Naive thymus-derived CD4-positive, alpha-beta T cell (primary cell): Measurements from ENCODE around the gene ZBTB32. TPM values are rescaled to one million over a fixed set of nuclear protein-coding genes. Genes with fewer than 3 reads are reported as not detected.
"Not testable (repeated sequence)": the region's sequence is repeated elsewhere in the genome, so short reads cannot be mapped to it uniquely, and the experiment has no call there.

Source experiments
- ATAC-seq: fragments of 150-1000 bp; cut with Tn5 transposase; 2 replicates; pipeline ENCODE4 v1.10.0; 2021; ENCODE audit warnings: mild to moderate bottlenecking, moderate library complexity
- CTCF ChIA-PET: fragments of 350-600 bp; sonication (Branson Sonifier 250); formaldehyde crosslinking; loops from one replicate; lab custom pipeline; 2021; ENCODE audit warnings: antibody characterized with exemption; lab: Charles Lee
- POLR2A ChIA-PET: fragments of 350-600 bp; sonication (Branson Sonifier 250); formaldehyde crosslinking; loops from one replicate; lab custom pipeline; 2021; ENCODE audit warnings: antibody characterized with exemption, inconsistent platforms; lab: Charles Lee
- DNase-seq, 9 donors: peaks; one replicate each; pipeline versions ENCODE4 v3.0.0 to v3.0.0-alpha.2; 2020 to 2022; ENCODE audit warnings: mixed read lengths in 1 of 9
- H3K27ac ChIP-seq: one replicate; pipeline ENCODE4 v1.7.0; 2013; ENCODE audit warnings: mild to moderate bottlenecking, low read depth, low read length, moderate library complexity
- H3K27me3 ChIP-seq, 2 donors: one replicate each; pipeline ENCODE4 v1.7.0; 2013; ENCODE audit warnings: low read length in 2 of 2, mild to moderate bottlenecking in 2 of 2, moderate library complexity in 2 of 2; ENCODE audit not compliant: control insufficient read depth in 2 of 2, insufficient read depth in 2 of 2
- H3K36me3 ChIP-seq, 3 experiments: 1 replicate in 2 of 3; 2 replicates in 1 of 3; pipeline ENCODE4 v1.7.0; 2013; ENCODE audit warnings: low read length in 3 of 3, mild to moderate bottlenecking in 3 of 3, moderate library complexity in 1 of 3; ENCODE audit not compliant: insufficient read depth in 3 of 3, control insufficient read depth in 2 of 3
- H3K4me1 ChIP-seq, 2 donors: one replicate each; pipeline ENCODE4 v1.7.0; 2013; ENCODE audit warnings: low read length in 2 of 2, mild to moderate bottlenecking in 2 of 2, moderate library complexity in 1 of 2; ENCODE audit not compliant: control insufficient read depth in 2 of 2, insufficient read depth in 2 of 2
- H3K4me3 ChIP-seq: 2 replicates; pipeline ENCODE4 v1.7.0; 2013; ENCODE audit warnings: mild to moderate bottlenecking, low read length
- H3K9me3 ChIP-seq, 3 experiments: 1 replicate in 2 of 3; 2 replicates in 1 of 3; pipeline ENCODE4 v1.7.0; 2013; ENCODE audit warnings: low read length in 3 of 3; ENCODE audit not compliant: control insufficient read depth in 2 of 3
- H3K27ac Mint-ChIP-seq, 9 donors: one replicate each; pipeline ENCODE4 v1.8.0; 2020 to 2022; ENCODE audit warnings: mixed read lengths in 9 of 9, mild to moderate bottlenecking in 8 of 9, moderate library complexity in 5 of 9, inconsistent platforms in 2 of 9
- H3K27me3 Mint-ChIP-seq, 5 donors: one replicate each; pipeline ENCODE4 v1.8.0; 2021 to 2022; ENCODE audit warnings: mixed read lengths in 5 of 5, mild to moderate bottlenecking in 1 of 5
- H3K36me3 Mint-ChIP-seq, 5 donors: one replicate each; pipeline ENCODE4 v1.8.0; 2020 to 2022; ENCODE audit warnings: mixed read lengths in 5 of 5, mild to moderate bottlenecking in 3 of 5, inconsistent platforms in 1 of 5
- H3K4me1 Mint-ChIP-seq, 7 donors: one replicate each; pipeline ENCODE4 v1.8.0; 2020 to 2022; ENCODE audit warnings: mixed read lengths in 7 of 7, mild to moderate bottlenecking in 3 of 7, inconsistent platforms in 1 of 7
- H3K4me3 Mint-ChIP-seq, 10 donors: one replicate each; pipeline ENCODE4 v1.8.0; 2020 to 2022; ENCODE audit warnings: mild to moderate bottlenecking in 10 of 10, mixed read lengths in 10 of 10, moderate library complexity in 6 of 10, inconsistent platforms in 2 of 10
- H3K9me3 Mint-ChIP-seq, 11 donors: one replicate each; pipeline ENCODE4 v1.8.0; 2020 to 2022; ENCODE audit warnings: mixed read lengths in 11 of 11, mild to moderate bottlenecking in 4 of 11, inconsistent platforms in 1 of 11, moderate library complexity in 1 of 11
- intact Hi-C, 2 donors: fragments of 100-400 bp; cut with micrococcal nuclease; formaldehyde crosslinking; loops; one replicate each; pipeline ENCODE4 v1.15.1; 2023
- polyA plus RNA-seq, 2 donors: library from polyadenylated mRNA; unstranded; fragments of 300-500 nt; fragmentation: Illumina TruSeq; gene quantifications; one replicate each; pipeline ENCODE4 v1.2.3, GENCODE V29; 2021
- total RNA-seq, 6 experiments: library from RNA in 5 of 6; stranded (reverse) in 5 of 6; gene quantifications; 1 replicate in 5 of 6; 2 replicates in 1 of 6; pipeline ENCODE4 v1.2.3 and lab custom pipeline; 2021 to 2026

Gene ZBTB32
- total RNA-seq: 10 to 100 TPM in 1 of 5 experiments, 1 to 10 TPM in 1, under 1 TPM in 2, not detected in 1; 0.35 to 41.6 (median 1.0) TPM
- polyA plus RNA-seq: not detected
- total RNA-seq (lab: John Stamatoyannopoulos, UW): 1.2 reads per million

GRCh38 chr19:35704218-35704617 lies at the start of gene ZBTB32:
ZBTB32 (plus strand) TSS chr19:35704558; CDS start chr19:35714627, 10,069 bp downstream.
- H3K36me3 Mint-ChIP-seq: peaks cover 0 to 2% (median 0%) of the 10 kb centered on the region in 5 donors
- no peak within 1 kb of the TSS for H3K27ac Mint-ChIP-seq
- peaks cover 0 to 4% (median 0%) of the 10 kb centered on the region in 5 donors for H3K27me3 Mint-ChIP-seq
- ChIA-PET CTCF (interaction anchor here (1.2 kb wide), 1 partner anchor 10 kb away, joined by 4 read pairs; no protein-coding TSS in a partner anchor), POLR2A (interaction anchor here (1.5 kb wide), 1 partner anchor 36 kb away, joined by 3 read pairs; no protein-coding TSS in a partner anchor)
- intact Hi-C loops: loop anchor here in 1 of 2 donors (5.0 kb wide), 2 partner anchors 57 to 348 kb away; partner anchors contain the start of genes COX6B1, THAP8 and WDR62
- H3K9me3 Mint-ChIP-seq: peaks cover 0 to 3% (median 0%) of the 10 kb centered on the region in 11 donors
- Histone ChIP-seq H3K27me3 (no peaks in the 10 kb centered on the region), H3K27ac (no peak within 1 kb of the TSS), H3K36me3 (no peaks in the 10 kb centered on the region), H3K4me1 (no peaks in the 10 kb centered on the region), H3K9me3 (no peaks in the 10 kb centered on the region), H3K4me3 (no peak within 1 kb of the TSS)
- peak within 1 kb of the TSS in 3 of 10 donors; percentile 26 to 59 (median 41) for H3K4me3 Mint-ChIP-seq
- ATAC-seq (no peak), DNase-seq (no peak)
- H3K4me1 Mint-ChIP-seq: peaks cover 5 to 14% (median 6%) of the 10 kb centered on the region in 7 donors

- H3K36me3 Mint-ChIP-seq: peaks cover 5 to 42% (median 24%) of the 10 kb centered on the region in 5 donors
These were observed 49.5 kb upstream of the ZBTB32 start for GRCh38 chr19:35654828-35655227.

DNA sequence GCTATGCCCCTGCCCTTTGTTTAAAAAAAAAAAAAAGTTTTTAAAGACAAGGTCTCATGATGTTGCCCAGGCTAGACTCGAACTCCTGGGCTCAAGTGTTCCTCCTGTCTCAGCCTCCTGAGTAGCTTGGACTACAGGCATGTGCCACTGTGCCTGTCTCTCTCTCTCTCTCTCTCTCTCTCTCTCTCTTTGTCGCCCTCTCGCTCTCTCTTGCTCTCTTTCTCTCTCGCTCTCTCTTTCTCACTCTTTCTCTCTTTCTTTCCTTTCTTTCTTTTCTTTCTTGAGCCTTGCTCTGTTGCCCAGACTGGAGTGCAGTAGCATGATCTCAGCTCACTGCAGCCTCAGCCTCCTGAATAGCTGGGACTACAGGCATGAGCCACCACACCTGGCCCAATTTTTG lies 48.8 kb upstream of the ZBTB32 start:
- no peaks in the 10 kb centered on the region for H3K9me3 ChIP-seq
- peak overlapping the region in 1 of 10 donors; percentile 32 for H3K4me3 Mint-ChIP-seq
- CTCF ChIA-PET: interaction anchor here (0.6 kb wide), 1 partner anchor 32 kb away, joined by 3 read pairs; no protein-coding TSS in a partner anchor
- H3K27ac Mint-ChIP-seq: peak overlapping the region in 2 of 9 donors; percentile 28 to 72
- H3K4me1 Mint-ChIP-seq: peaks cover 9 to 32% (median 16%) of the 10 kb centered on the region in 7 donors
- peaks cover 5 to 44% (median 26%) of the 10 kb centered on the region in 5 donors for H3K36me3 Mint-ChIP-seq
- H3K27ac ChIP-seq: no peak overlapping the region
- H3K27me3 ChIP-seq: no peaks in the 10 kb centered on the region
- intact Hi-C loops: no loop called here
- H3K36me3 ChIP-seq: peaks cover 0 to 66% (median 17%) of the 10 kb centered on the region in 3 experiments
- H3K4me1 ChIP-seq: peaks cover 0 to 4% of the 10 kb centered on the region in 2 donors
- H3K27me3 Mint-ChIP-seq: no peaks in the 10 kb centered on the region
- no peak overlapping the region for H3K4me3 ChIP-seq
- no peaks in the 10 kb centered on the region for H3K9me3 Mint-ChIP-seq
- DNase-seq (no peak), ATAC-seq (no peak)
- POLR2A ChIA-PET: interaction anchor here (0.7 to 3.1 kb wide), 2 partner anchors 12 to 482 kb away, joined by 12 to 18 read pairs; no protein-coding TSS in a partner anchor

More at GRCh38 chr19:35654828-35655227, 49.5 kb upstream of the ZBTB32 start:
- peaks cover 16 to 37% (median 20%) of the 10 kb centered on the region in 7 donors for H3K4me1 Mint-ChIP-seq
- POLR2A ChIA-PET: interaction anchor here (3.1 kb wide), 1 partner anchor 11 kb away, joined by 18 read pairs; no protein-coding TSS in a partner anchor
- H3K4me3 ChIP-seq, ATAC-seq, H3K27ac Mint-ChIP-seq, H3K4me3 Mint-ChIP-seq, H3K9me3 ChIP-seq, H3K9me3 Mint-ChIP-seq, CTCF ChIA-PET, H3K27me3 ChIP-seq, intact Hi-C loops, H3K27ac ChIP-seq, H3K27me3 Mint-ChIP-seq, DNase-seq, H3K4me1 ChIP-seq: not testable (repeated sequence)
- peaks cover 0 to 67% (median 17%) of the 10 kb centered on the region in 3 experiments for H3K36me3 ChIP-seq

- ChIA-PET POLR2A (interaction anchor here (0.7 kb wide), 1 partner anchor 27 kb away, joined by 3 read pairs; no protein-coding TSS in a partner anchor), CTCF (no interaction called here)
- Mint-ChIP-seq H3K27ac (no peak overlapping the region), H3K36me3 (peaks cover 5 to 37% (median 21%) of the 10 kb centered on the region in 5 donors), H3K4me1 (peaks cover 2 to 24% (median 11%) of the 10 kb centered on the region in 7 donors), H3K9me3 (no peaks in the 10 kb centered on the region), H3K27me3 (no peaks in the 10 kb centered on the region), H3K4me3 (no peak overlapping the region)
- Histone ChIP-seq H3K4me1 (no peaks in the 10 kb centered on the region), H3K36me3 (peaks cover 0 to 57% (median 17%) of the 10 kb centered on the region in 3 experiments), H3K9me3 (no peaks in the 10 kb centered on the region), H3K27me3 (no peaks in the 10 kb centered on the region), H3K27ac (no peak overlapping the region), H3K4me3 (no peak overlapping the region)
- DNase-seq: no peak
- ATAC-seq: no peak
- intact Hi-C loops: no loop called here
These were observed 47.7 kb upstream of the ZBTB32 start for GRCh38 chr19:35656700-35657099.

DNA sequence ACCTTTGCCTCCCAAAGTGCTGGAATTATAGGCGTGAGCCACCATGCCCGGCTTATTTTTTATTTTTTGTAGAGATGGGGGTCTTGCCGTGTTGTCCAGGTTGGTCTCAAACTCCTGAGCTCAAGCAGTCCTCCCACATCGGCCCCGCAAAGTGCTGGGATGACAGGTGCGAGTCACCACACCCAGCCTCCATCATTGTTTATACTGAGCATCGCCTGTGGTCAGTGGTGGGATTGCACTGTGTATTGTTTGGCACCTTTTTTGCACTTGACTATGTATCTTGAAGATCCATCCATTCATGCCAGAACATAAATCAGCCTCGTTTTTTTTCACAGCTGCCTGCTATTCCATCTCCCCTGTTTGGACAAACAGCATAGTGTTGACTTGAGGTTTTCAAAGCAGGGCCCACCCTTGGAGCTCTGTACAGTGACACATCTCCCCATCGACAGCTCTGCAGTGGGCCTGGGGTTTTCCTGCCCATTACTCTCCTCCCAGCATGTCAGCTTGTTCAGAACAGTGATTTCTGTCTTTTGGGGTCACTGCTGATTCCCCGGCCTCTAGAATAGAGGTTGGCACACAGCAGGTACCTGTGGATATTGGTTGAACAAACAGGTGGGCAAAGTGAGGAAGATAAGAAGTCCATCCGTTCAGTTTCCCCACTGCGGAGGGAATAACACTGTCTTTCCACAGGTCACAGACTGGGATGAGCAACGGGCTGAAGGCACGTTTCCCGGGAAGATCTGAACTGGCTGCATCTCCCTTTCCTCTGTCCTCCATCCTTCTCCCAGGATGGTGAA lies 46.3 kb upstream of the ZBTB32 start:
- H3K27ac Mint-ChIP-seq: peak overlapping the region in 3 of 9 donors; percentile 3 to 37 (median 28)
- no peak overlapping the region for H3K27ac ChIP-seq
- ATAC-seq (no peak), DNase-seq (no peak)
- peaks cover 0 to 51% (median 17%) of the 10 kb centered on the region in 3 experiments for H3K36me3 ChIP-seq
- no peaks in the 10 kb centered on the region for H3K4me1 ChIP-seq
- H3K9me3 Mint-ChIP-seq: no peaks in the 10 kb centered on the region
- H3K27me3 ChIP-seq: no peaks in the 10 kb centered on the region
- no peak overlapping the region for H3K4me3 Mint-ChIP-seq
- intact Hi-C loops: no loop called here
- ChIA-PET POLR2A (interaction anchor here (0.7 to 1.1 kb wide), 2 partner anchors 10 to 35 kb away, joined by 3 to 5 read pairs; partner anchors contain the start of gene COX6B1), CTCF (interaction anchor here (0.7 kb wide), 1 partner anchor 13 kb away, joined by 5 read pairs; no protein-coding TSS in a partner anchor)
- H3K4me3 ChIP-seq: no peak overlapping the region
- no peaks in the 10 kb centered on the region for H3K9me3 ChIP-seq
- H3K4me1 Mint-ChIP-seq: peaks cover 0 to 28% (median 11%) of the 10 kb centered on the region in 7 donors
- H3K36me3 Mint-ChIP-seq: peaks cover 5 to 36% (median 24%) of the 10 kb centered on the region in 5 donors
- no peaks in the 10 kb centered on the region for H3K27me3 Mint-ChIP-seq

GRCh38 chr19:35661995-35662340 lies 42.4 kb upstream of the ZBTB32 start:
- Histone ChIP-seq H3K9me3 (no peaks in the 10 kb centered on the region), H3K4me1 (no peaks in the 10 kb centered on the region), H3K36me3 (peaks cover 0 to 17% (median 0%) of the 10 kb centered on the region in 3 experiments), H3K27ac (no peak overlapping the region), H3K27me3 (no peaks in the 10 kb centered on the region), H3K4me3 (no peak overlapping the region)
- Mint-ChIP-seq H3K9me3 (no peaks in the 10 kb centered on the region), H3K36me3 (peaks cover 5 to 20% (median 15%) of the 10 kb centered on the region in 5 donors), H3K4me3 (no peak overlapping the region), H3K27me3 (no peaks in the 10 kb centered on the region), H3K4me1 (peaks cover 0 to 17% (median 3%) of the 10 kb centered on the region in 7 donors), H3K27ac (peak overlapping the region in 1 of 9 donors; percentile 4)
- ChIA-PET POLR2A (no interaction called here), CTCF (no interaction called here)
- intact Hi-C loops: no loop called here
- no peak for ATAC-seq
- DNase-seq: no peak
